Measurements from ENCODE around the gene HOXD12. TPM values are rescaled to one million over a fixed set of nuclear protein-coding genes. Genes with fewer than 3 reads are reported as not detected.

Gene HOXD12
- total RNA-seq, 1 experiment from 2014 or later = 0.27 TPM

GRCh38 chr2:176082824-176083751, 16.5 kb upstream of the HOXD12 start:
- no TSS peak for BruUV-seq (replicated peaks)
- H3K9me3 ChIP-seq (ENCODE audit: control insufficient read depth in 1 of 2, insufficient read depth in 1 of 2, low read depth in 1 of 2, low read length in 2 of 2) = no peaks in the 10 kb centered on the region; a peak in 1 of 4 replicates
- H3K4me3 ChIP-seq (replicated peaks in 1 of 2; ENCODE audit: low read depth in 1 of 2, low read length in 2 of 2) = no peak overlapping the region
- H3K9me2 ChIP-seq (ENCODE audit: insufficient read depth) = no peaks in the 10 kb centered on the region
- H3K36me3 ChIP-seq (ENCODE audit: control insufficient read depth in 1 of 2, insufficient read depth in 2 of 2, low read length in 2 of 2) = no peaks in the 10 kb centered on the region
- ChIA-PET CTCF (no interaction called here), POLR2A (no interaction called here), RAD21 (ENCODE audit: low non-redundant PET in 1 of 2, low total read pairs in 2 of 2, uncharacterized antibody in 2 of 2, unreplicated experiment in 2 of 2) (no interaction called here)
- H3K4me2 ChIP-seq (ENCODE audit: low read length) = no peak overlapping the region
- H3K4me1 ChIP-seq (ENCODE audit: control insufficient read depth in 1 of 2, insufficient read depth in 2 of 2, low read length in 2 of 2) = no peaks in the 10 kb centered on the region
- DNase-seq (ENCODE audit: low read depth, low spot score) = no peak
- no peaks in the 10 kb centered on the region for H4K20me1 ChIP-seq (ENCODE audit: insufficient read depth)
- H2AFZ ChIP-seq (ENCODE audit: low read depth, low read length, poor library complexity, severe bottlenecking) = no peak overlapping the region
- intact Hi-C loops (cut with micrococcal nuclease) = loop anchor here (5.0 kb wide), 1 partner anchor 1386 kb away; no protein-coding TSS in a partner anchor
- TF ChIP-seq EGR1 (IDR thresholded peaks at IDR 0.05; ENCODE audit: low read depth) = no peak
- no peak for TF ChIP-seq SRF (IDR thresholded peaks at IDR 0.05; ENCODE audit: low read depth)
- TF ChIP-seq EZH2phosphoT487 (IDR thresholded peaks at IDR 0.05; ENCODE audit: borderline replicate concordance) = no peak
- no peak for TF ChIP-seq CBX3 (IDR thresholded peaks at IDR 0.05; ENCODE audit: low read depth)
- no peak for TF ChIP-seq FOSL1 (IDR thresholded peaks at IDR 0.05; ENCODE audit: low read depth)
- no peak for TF ChIP-seq ZBTB33 (IDR thresholded peaks at IDR 0.05; ENCODE audit: extremely low read depth, insufficient replicate concordance, low read length)
- TF ChIP-seq CEBPB (IDR thresholded peaks at IDR 0.05; ENCODE audit: low read depth) = no peak
- no peak for TF ChIP-seq SP1 (IDR thresholded peaks at IDR 0.05; ENCODE audit: low read depth)
- TF ChIP-seq REST (IDR thresholded peaks at IDR 0.05; ENCODE audit: low read depth) = no peak
- no peak for TF ChIP-seq MAX (IDR thresholded peaks at IDR 0.05)
- no peak for TF ChIP-seq ZFX (IDR thresholded peaks at IDR 0.05)
- no peak for TF ChIP-seq JUND (IDR thresholded peaks at IDR 0.05)
- TF ChIP-seq TCF7L2 (IDR thresholded peaks at IDR 0.05; ENCODE audit: borderline replicate concordance, extremely low read depth, insufficient read depth, insufficient read length) = no peak
- TF ChIP-seq EZH2 (IDR thresholded peaks at IDR 0.05) = no peak
- no peak for TF ChIP-seq RAD21 (IDR thresholded peaks at IDR 0.05; ENCODE audit: low read depth)
- no peak for TF ChIP-seq CTCF (IDR thresholded peaks at IDR 0.05 in 2 of 3, conservative IDR thresholded peaks at IDR 0.05 in 1 of 3; ENCODE audit: borderline replicate concordance in 1 of 3, insufficient read depth in 1 of 3, low read depth in 2 of 3, low read length in 2 of 3)
- no peak overlapping the region for H3K9ac ChIP-seq (ENCODE audit: low read length)
- no peak for ATAC-seq
- no peaks in the 10 kb centered on the region for H3K27me3 ChIP-seq (ENCODE audit: insufficient read depth, low read length)
- no peak overlapping the region for H3K27ac ChIP-seq (ENCODE audit: low read depth, low read length)
- no peaks in the 10 kb centered on the region for H3K79me2 ChIP-seq (ENCODE audit: insufficient read depth, low read length)

Measured in HCT116 (cell line).